HFFc6 (cell line): ENCODE results near the gene RBM17. TPM values are rescaled to one million over a fixed set of nuclear protein-coding genes. Genes with fewer than 3 reads are reported as not detected.
"Not testable (repeated sequence)": the region's sequence is repeated elsewhere in the genome, so short reads cannot be mapped to it uniquely, and the experiment has no call there.

Experiments used
- DNase-seq: peaks from one replicate; pipeline ENCODE4 v3.0.0-alpha.2; 2018
- H3K27ac Mint-ChIP-seq: 2 replicates; pipeline ENCODE4 v1.8.0; 2020; ENCODE audit warnings: mild to moderate bottlenecking, mixed read lengths
- H3K27me3 Mint-ChIP-seq: 2 replicates; pipeline ENCODE4 v1.8.0; 2021; ENCODE audit warnings: mild to moderate bottlenecking, moderate library complexity, mixed read lengths; ENCODE audit not compliant: insufficient read depth
- H3K36me3 Mint-ChIP-seq: 2 replicates; pipeline ENCODE4 v1.8.0; 2021; ENCODE audit warnings: low read depth, mixed read lengths
- H3K4me1 Mint-ChIP-seq: 2 replicates; pipeline ENCODE4 v1.8.0; 2020; ENCODE audit warnings: low read depth, mixed read lengths
- H3K4me3 Mint-ChIP-seq: 2 replicates; pipeline ENCODE4 v1.8.0; 2020; ENCODE audit warnings: mild to moderate bottlenecking, moderate library complexity, mixed read lengths
- H3K9me3 Mint-ChIP-seq: 2 replicates; pipeline ENCODE4 v1.8.0; 2020; ENCODE audit warnings: mild to moderate bottlenecking, mixed read lengths
- CTCF ChIP-seq: fragments of 200-600 bp; sonication (generic); IDR thresholded peaks from 2 replicates; pipeline ENCODE4 v1.5.0; 2021; ENCODE audit warnings: antibody characterized with exemption, mild to moderate bottlenecking
- total RNA-seq, 6 experiments: library from RNA; stranded (reverse); fragmentation: NEBNext Ultra II Directional; extraction: Animal tissue kit (Norgen Biotek cat#: 25700); gene quantifications; 2 replicates in 1 of 6; 3 replicates in 5 of 6; pipeline ENCODE4 v1.2.3, GENCODE V29; 2021

RBM17 gene
- total RNA-seq, 6 experiments from 2014 or later, result 53.4 to 75.2 (median 66.3) TPM

DNA sequence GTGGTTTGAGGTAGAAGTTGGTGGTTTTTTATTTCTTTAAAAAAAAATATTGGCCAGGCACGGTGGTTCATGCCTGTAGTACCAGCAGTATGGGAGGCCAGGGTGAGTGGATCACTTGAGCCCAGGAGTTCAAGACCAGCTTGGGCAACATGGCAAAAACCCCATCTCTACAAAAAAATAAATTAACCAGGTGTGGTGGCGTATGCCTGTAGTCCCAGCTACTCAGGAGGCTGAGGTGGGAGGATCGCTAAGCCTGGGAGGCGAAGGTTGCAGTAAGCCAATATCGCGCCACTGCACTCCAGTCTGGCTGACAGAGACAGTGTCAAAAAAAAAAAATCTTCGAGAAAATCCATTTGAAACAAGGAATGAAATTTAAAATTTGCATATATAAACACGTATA lies 27.8 kb upstream of the RBM17 start:
- no peaks in the 10 kb centered on the region for H3K36me3 Mint-ChIP-seq
- peaks cover 29% of the 10 kb centered on the region for H3K27me3 Mint-ChIP-seq
- H3K27ac Mint-ChIP-seq, result no peak overlapping the region
- TF ChIP-seq CTCF, result no peak
- no peak for DNase-seq
- no peaks in the 10 kb centered on the region for H3K4me1 Mint-ChIP-seq
- H3K9me3 Mint-ChIP-seq, result no peaks in the 10 kb centered on the region
- H3K4me3 Mint-ChIP-seq, result no peak overlapping the region

DNA sequence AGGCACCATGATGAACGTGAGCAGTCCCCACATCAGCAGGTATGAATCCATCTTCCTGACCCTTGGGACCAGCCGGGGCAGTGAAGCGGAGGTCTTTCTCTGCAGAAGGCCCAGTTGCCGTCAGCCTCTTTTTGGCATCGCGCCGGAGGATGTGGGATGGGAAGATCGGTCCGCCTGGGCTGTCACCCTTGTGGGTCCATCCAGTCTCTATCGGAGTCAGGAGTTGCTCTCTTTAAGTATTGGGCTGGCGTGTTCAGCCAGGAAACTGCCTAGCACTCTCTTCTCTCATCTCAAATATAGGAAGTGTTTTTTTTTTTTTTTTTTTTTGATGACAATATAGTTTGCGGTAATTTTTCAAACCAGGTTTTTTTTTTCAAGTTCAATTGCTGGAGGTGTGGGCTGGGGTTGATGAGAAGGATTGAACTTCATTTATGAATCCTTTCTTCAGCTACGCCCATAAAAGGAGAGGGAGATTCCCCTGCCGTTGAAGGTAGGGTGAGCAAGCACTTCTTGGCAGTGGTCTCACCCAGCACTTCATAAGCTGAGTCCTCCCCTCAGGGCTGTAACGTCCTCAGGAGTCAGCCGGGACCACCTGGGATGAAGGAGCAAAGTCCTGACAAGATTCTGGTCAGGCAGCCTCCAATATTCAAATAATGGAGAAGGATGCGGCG lies 26.6 kb upstream of the RBM17 start, which contains the start of gene IL2RA:
IL2RA (minus strand) TSS at position 267 of the 671 bp plus-strand sequence; CDS start at position 51, 216 bp downstream.
- H3K4me1 Mint-ChIP-seq, result no peaks in the 10 kb centered on the region
- no peak within 1 kb of the TSS for H3K27ac Mint-ChIP-seq
- H3K36me3 Mint-ChIP-seq, result no peaks in the 10 kb centered on the region
- no peaks in the 10 kb centered on the region for H3K9me3 Mint-ChIP-seq
- no peak within 1 kb of the TSS for H3K4me3 Mint-ChIP-seq
- TF ChIP-seq CTCF, result no peak
- no peak for DNase-seq
- peaks cover 31% of the 10 kb centered on the region for H3K27me3 Mint-ChIP-seq

DNA sequence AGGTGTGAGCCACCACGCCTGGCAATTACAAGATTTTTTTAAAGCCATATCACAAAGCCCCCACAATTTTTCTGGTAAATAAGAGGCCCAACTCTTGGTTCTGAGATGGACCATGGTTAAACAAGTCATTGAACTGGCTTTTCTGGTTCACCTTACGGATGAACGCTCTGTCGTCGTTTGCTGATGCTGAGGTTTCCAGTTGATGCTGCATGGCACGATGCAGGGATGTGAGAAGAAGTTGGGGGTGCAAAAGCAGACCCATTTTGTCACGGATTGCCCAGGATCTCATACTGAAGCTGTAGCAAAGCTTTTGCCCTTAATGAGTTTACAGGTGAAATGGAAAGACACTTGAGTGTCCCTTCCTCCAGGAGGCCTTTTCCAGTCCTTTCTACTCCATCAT lies 24.7 kb upstream of the RBM17 start:
- no peak for TF ChIP-seq CTCF
- H3K36me3 Mint-ChIP-seq, result no peaks in the 10 kb centered on the region
- H3K27ac Mint-ChIP-seq, result no peak overlapping the region
- no peak overlapping the region for H3K4me3 Mint-ChIP-seq
- no peak for DNase-seq
- no peaks in the 10 kb centered on the region for H3K9me3 Mint-ChIP-seq
- peaks cover 39% of the 10 kb centered on the region for H3K27me3 Mint-ChIP-seq
- no peaks in the 10 kb centered on the region for H3K4me1 Mint-ChIP-seq

DNA sequence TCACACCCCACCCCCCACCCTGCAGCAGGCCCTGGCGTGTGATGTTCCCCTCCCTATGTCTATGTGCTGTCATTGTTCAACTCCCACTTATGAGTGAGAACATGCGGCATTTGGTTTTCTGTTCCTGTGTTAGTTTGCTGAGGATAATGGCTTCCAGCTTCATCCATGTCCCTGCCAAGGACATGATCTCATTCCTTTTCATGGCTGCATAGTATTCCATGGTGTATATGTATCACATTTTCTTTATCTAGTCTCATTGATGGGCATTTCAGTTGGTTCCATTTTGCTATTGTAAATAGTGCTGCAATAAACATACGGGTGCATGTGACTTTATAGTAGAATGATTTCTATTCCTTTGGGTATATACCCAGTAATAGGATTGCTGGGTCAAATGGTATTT lies 24.1 kb upstream of the RBM17 start:
- H3K27me3 Mint-ChIP-seq, result peaks cover 45% of the 10 kb centered on the region
- H3K36me3 Mint-ChIP-seq, DNase-seq, H3K4me1 Mint-ChIP-seq, H3K27ac Mint-ChIP-seq, H3K9me3 Mint-ChIP-seq, H3K4me3 Mint-ChIP-seq: not testable (repeated sequence)

GRCh38 chr10:6065406-6065805 lies 23.4 kb upstream of the RBM17 start:
- Mint-ChIP-seq H3K27ac (no peak overlapping the region), H3K4me1 (no peaks in the 10 kb centered on the region), H3K36me3 (no peaks in the 10 kb centered on the region; the same call in 1 of the 2 replicates), H3K27me3 (peaks cover 49% of the 10 kb centered on the region), H3K9me3 (no peaks in the 10 kb centered on the region), H3K4me3 (no peak overlapping the region)
- DNase-seq, result no peak
- TF ChIP-seq CTCF, result no peak

GRCh38 chr10:6065835-6066234 lies 23.0 kb upstream of the RBM17 start:
- Mint-ChIP-seq H3K4me1 (no peaks in the 10 kb centered on the region), H3K36me3 (no peaks in the 10 kb centered on the region; the same call in 1 of the 2 replicates), H3K27ac (no peak overlapping the region), H3K4me3 (no peak overlapping the region), H3K27me3 (peaks cover 50% of the 10 kb centered on the region), H3K9me3 (no peaks in the 10 kb centered on the region)
- no peak for TF ChIP-seq CTCF
- no peak for DNase-seq
